HFF-Myc (cell line): ENCODE measurements around the gene CD274.

Experiments used
- DNase-seq: peaks from one replicate; pipeline ENCODE4 v3.0.0-alpha.2; 2011; ENCODE audit warnings: low read depth; ENCODE audit errors: extremely low read depth
- H3K4me3 ChIP-seq: replicated peaks from 2 replicates; pipeline ENCODE4 v1.5.1; 2011; ENCODE audit warnings: low read depth, mild to moderate bottlenecking, control low read depth, low read length
- TF ChIP-seq, protein P1 (sequence below): IDR thresholded peaks from 2 replicates; pipeline ENCODE4 v1.5.1; 2012; ENCODE audit warnings: mild to moderate bottlenecking, low read depth, low read length, control low read depth; ENCODE audit errors: missing control alignments

Gene CD274

GRCh38 chr9:5450359-5451091 lies at the start of gene CD274:
Gene CD274 (plus strand): TSS chr9:5450542. CDS start chr9:5456114, 5,572 bp downstream.
- TF ChIP-seq, protein P1, sequence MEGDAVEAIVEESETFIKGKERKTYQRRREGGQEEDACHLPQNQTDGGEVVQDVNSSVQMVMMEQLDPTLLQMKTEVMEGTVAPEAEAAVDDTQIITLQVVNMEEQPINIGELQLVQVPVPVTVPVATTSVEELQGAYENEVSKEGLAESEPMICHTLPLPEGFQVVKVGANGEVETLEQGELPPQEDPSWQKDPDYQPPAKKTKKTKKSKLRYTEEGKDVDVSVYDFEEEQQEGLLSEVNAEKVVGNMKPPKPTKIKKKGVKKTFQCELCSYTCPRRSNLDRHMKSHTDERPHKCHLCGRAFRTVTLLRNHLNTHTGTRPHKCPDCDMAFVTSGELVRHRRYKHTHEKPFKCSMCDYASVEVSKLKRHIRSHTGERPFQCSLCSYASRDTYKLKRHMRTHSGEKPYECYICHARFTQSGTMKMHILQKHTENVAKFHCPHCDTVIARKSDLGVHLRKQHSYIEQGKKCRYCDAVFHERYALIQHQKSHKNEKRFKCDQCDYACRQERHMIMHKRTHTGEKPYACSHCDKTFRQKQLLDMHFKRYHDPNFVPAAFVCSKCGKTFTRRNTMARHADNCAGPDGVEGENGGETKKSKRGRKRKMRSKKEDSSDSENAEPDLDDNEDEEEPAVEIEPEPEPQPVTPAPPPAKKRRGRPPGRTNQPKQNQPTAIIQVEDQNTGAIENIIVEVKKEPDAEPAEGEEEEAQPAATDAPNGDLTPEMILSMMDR: peak; percentile 71
- H3K4me3 ChIP-seq: peak within 1 kb of the TSS; percentile 45
- peak; percentile 54 for DNase-seq

DNA sequence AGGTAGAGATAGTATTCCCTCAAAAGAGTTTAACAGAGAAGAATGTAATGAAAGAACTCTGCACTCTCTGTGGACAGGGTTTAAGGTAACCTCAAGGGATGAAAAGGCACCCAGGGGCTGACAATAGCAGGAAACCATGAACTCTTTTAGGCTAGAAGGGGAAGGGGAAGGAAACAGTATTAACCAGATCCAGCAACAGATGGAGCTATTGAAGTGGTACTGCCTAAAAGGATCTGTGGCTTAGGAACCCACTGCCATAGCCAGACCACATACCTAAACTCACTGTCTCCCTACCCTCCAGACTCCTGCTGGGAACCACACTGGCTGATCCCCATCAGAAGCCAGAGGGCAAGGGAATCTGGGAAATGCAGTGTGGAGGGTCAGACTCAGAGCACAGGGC lies 48.1 kb upstream of the CD274 start:
- H3K4me3 ChIP-seq: no peak overlapping the region
- no peak for DNase-seq
- TF ChIP-seq, protein P1: no peak

DNA sequence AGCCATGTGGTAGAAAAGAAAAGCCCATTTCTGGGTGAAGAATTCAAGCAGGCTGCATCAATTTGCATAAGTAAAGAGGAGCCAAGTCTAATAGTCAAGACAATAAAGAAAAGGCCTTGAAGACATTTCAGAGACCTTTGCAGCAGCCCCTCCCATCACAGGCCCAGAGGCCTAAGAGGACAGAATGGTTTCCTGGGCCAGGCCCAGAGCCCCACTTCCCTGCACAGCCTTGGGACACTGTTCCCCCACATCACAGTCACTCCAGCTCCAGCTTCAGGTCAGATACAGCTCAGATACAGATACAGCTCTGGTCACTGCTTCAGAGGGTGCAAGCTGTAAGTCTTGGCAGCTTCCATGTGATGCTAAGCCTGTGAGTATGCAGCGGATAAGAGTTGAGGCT lies 41.7 kb upstream of the CD274 start:
- TF ChIP-seq, protein P1: no peak
- no peak overlapping the region for H3K4me3 ChIP-seq
- DNase-seq: no peak

DNA sequence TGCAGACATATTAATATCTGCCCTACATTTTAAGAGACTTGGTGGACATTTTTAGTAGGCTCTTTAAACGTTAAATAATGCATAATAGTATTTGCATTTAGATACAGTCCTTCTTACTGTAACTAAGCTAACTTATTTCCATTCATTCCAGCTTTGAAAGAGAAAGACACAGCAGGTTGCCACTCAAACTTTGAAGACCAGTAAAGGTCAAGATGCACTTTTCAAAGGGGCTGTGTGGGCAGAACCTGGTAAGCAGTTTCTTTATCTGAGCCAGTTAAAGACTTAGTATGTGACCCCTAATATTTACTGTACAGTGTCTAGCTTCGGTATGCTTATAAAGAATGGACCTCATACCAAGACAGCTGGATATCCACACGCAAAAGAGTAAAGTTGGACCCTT lies 33.4 kb upstream of the CD274 start:
- DNase-seq: no peak
- TF ChIP-seq, protein P1: no peak

DNA sequence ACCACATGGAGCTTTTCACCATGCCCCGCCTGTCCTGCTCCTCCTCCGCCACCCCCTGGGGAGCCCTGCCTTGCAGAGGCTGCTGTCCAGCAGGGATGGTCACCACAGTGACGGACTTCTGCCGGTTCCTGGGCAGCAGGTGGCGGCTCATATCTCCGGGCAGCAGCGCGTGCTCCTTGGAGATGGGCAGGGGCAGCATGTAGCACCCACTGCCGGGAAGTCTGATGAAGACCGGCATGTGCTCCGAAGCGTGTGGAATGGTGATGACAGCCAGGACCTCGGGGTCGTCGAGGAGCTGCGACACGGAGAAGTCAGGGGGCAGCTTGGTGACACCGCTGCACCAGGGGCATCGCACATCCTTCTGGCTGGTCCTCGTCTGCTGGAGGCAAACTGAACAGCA lies 31.9 kb upstream of the CD274 start:
- H3K4me3 ChIP-seq: no peak overlapping the region
- DNase-seq: no peak
- TF ChIP-seq, protein P1: no peak

More for the DNA sequence above, 33.4 kb upstream of the CD274 start:
- H3K4me3 ChIP-seq: no peak overlapping the region

GRCh38 chr9:5419987-5420386 lies 30.4 kb upstream of the CD274 start:
- H3K4me3 ChIP-seq: no peak overlapping the region
- TF ChIP-seq, protein P1: no peak
- DNase-seq: no peak

DNA sequence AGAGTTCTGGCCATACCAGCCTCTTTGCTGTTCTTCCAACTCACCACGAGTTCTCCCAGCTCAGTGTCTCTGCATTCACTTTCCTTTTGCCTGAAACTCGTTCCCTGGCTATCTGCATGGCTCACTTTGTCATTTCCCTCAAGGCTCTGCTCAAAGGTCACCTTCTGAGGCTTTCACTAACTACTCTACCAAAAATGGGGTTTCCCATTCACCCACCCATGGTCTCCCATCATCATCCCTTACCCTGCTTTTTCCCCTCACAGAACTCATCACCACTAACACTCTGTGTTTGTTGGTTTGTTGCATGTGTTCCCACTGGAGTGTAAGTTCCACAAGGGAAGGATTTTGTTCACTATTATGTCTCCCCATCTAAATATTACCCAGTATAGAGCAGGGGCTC lies 29.2 kb upstream of the CD274 start:
- TF ChIP-seq, protein P1: no peak
- H3K4me3 ChIP-seq: no peak overlapping the region
- DNase-seq: no peak
